T follicular helper cell (primary cell): ENCODE results near the gene GYPC.
"Not testable (repeated sequence)": the region's sequence is repeated elsewhere in the genome, so short reads cannot be mapped to it uniquely, and the experiment has no call there.

Source experiments
- DNase-seq: peaks from one replicate; pipeline ENCODE4 v3.0.0-alpha.2; 2020; ENCODE audit warnings: low read depth

The GYPC gene

DNA sequence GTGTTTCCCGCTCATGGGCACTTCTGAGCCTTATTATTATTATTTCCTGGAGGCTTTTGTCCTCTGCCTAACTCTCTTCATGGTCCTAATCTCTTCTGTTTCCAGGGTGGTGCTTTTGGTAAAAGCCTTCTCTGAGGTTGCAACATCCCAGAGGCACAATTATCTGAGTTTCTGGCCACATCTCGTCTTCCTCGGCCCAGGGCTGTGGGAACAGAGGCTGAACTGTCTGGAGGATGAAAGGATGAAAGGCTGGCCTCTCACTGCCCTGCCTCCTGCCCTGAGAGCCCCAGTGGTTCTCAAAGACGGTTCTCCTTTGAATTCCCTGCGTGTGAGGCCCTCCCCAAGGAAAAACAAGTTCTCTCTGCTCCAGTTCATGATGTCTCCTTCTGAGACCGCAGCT, 13.8 kb downstream of the GYPC start:
- DNase-seq: no peak

DNA sequence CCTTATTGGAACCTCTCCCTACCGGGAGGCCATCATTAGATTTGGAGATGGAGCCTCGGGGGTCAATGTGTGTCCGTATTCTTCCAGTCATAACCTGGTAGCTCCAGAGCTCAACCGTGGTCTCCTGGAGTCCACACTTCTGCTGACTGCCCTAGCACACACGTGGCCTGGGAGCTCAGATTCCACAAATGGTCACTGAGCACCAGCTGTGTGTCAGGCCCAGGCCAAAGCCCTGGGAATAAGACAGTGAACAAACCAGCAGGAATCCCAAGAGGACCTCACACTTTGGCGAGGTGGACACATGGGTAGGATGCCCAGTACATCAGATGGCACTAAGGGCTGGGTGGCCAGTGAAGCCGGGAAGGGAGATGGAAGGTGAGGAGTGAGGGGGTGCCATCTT, 15.5 kb downstream of the GYPC start:
- DNase-seq: no peak

DNA sequence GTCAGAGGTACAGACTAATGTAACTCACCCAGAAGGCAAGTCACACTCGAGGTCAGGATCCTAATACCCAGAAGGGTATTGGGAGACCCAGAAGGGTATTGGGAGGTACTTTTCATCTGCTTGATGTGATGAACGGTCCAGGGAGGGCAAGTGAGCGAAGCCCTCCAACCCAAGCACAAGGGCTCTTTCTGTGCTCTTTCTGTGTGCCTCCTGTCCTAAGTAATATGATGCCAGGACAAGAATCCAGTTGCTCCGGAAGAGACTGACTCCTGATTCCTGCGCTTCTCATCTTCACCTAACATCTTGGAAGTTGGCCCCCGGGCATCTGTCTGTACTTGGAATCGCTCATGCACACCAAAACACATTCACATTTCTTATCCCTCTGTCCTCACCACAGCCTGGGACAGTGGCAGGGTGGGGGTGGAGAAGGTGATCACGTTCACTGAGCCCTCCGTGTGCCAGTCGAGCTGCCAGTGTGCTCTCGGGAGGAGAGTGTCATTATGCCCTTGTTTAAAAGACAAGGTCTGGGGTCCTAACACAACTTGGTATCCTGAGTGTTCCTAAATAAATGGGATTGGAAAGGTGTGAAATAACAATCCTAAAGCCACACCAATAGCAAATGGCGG, 17.1 kb downstream of the GYPC start:
- DNase-seq: no peak

DNA sequence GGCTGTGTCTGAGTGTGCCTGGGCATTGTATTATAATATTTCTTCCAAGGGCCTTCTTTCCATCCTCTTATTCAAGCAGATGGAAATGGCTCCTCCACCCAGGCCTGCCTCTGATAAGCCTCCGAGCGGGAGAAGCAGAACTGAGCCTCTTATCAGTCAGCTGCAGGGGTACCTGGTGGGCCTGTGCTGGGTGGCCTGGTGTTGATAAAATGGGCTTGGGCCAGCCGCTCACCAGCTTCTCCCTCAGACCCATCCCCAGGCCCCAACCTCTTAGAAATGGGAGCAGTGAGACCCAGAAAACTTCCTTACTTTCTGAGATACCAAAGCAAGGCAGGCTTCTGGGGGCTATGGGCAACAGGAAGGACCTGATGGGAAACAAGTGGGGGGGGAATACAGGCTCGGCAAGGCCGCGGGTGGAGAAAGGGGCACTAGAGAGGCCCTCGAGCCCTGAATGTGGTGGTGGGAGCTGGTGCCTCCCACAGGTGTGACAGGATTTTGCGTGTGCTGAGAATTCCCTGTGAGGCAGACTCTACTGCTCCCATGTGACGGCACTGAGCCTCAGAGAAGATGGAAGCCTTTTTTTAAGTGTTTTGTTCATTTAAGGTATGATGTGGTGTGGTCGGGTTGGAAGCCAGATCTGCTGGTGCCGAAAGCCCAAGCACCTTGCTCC, 18.3 kb downstream of the GYPC start:
- no peak for DNase-seq

DNA sequence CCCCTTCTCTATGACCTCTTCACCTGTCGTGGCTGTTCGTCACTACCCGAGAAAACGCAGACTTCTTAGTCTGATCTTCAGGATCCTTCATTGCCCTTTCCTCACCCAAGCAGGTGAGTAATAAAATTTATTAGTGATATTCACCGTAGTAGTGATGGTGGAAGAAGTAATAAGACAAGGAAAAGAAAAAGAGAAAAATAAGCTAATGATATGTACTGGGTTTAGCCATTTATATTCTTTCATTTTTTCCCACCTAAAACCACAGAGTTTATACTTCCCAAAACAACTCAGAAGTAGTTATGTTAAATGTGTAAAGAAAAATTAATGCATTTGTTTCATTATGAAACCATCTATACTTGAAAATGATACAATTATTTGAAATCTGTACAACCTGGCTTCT, 19.7 kb downstream of the GYPC start:
- no peak for DNase-seq

DNA sequence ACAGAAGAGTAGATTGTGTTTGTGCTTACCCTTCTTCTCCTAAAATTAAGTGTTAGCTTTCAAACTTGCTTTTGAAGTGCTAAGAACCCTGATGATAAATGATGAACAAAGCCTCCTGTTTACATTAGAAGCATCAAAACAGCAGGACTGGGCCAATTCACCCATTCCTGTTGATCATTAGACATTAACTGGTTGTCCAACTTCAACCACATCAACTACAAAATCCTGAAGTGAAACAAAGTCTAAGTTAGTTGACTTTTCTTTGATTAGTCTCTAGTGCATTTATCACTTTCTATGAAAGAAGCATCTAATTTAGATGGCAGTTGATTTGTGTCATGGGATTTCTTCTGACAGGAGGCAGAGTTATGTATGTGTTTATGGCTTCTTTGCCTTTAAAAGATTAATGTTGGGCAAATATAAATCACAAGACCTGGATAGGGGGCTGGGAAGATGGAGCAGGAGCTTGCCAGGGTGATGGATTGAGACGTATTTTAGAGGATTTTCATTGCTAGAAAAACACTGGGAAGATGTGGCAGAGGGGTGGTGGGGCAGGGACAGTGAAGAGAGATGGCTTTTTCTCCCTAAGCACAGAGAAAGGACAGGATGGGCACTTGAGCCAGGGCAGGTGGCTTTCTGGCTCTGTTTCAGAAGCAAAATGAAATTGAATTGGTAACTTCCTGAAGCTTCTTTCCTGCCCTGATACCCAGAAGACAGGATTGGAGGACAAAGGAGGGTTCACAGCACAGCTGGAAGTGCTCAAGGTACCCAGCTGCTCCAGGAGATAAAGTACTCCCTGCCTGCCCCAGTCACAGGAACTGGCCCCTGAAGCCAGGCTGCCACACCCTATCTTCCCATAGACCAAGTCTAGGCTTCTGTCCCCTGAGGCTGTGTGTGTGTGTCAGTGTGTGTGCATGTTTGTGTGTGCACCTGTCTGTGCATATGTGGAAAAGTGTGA, 20.5 kb downstream of the GYPC start:
- no peak for DNase-seq

DNA sequence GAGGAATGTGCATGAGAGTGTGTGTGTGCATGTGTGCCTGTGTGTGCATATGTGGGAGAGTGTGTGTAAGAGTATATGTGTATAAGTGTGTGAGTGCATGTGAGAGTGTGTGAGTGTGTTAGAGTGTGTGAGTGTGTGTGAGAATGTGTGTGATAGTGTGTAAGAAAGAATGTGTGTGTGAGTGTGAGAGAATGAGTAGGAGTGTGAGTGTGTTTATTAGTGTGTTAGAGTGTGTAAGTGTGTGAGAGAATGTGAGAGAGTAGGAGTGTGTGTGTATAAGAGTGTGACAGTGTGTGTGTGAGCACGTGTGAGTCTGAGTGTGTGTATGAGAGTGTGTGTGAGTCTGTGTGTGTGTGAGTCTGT, 21.2 kb downstream of the GYPC start:
- no peak for DNase-seq

DNA sequence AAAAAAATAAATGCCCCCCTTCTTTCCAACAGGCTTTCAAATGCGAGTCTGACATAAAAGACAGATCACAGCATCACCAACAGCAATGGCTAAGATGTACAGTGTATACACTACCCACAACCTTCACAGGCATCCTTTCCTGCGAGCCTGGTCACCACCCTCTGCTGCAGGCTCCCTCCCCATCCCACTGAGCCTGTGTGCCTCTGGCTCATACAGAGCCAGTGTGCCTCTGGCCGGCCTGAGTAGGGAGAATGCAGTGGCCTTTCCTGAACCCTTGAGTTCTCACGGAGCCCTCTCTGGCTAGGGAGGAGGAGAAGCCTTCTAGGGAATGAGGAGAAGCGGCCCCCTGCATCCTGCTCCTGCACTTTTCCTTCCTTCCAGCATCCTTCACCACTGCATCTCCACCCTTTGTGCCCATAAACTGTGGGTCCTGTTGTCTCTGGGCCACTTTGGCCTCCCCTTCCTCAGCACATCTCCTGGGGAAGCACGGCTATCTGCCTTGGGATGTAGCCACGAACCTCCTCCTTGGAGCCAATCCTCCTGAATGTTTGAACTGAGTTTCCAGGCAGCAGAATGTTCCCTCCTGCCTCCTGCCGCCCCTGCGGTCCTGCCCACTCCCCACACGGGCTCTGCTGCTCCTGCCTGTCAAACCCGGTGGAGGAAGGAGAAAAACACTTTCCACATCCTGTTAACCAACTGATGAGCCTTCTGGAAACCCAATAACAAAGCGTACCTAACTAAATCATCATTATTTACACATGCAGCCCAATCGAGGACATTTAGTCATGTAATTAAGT, 22.5 kb downstream of the GYPC start:
- no peak for DNase-seq

DNA sequence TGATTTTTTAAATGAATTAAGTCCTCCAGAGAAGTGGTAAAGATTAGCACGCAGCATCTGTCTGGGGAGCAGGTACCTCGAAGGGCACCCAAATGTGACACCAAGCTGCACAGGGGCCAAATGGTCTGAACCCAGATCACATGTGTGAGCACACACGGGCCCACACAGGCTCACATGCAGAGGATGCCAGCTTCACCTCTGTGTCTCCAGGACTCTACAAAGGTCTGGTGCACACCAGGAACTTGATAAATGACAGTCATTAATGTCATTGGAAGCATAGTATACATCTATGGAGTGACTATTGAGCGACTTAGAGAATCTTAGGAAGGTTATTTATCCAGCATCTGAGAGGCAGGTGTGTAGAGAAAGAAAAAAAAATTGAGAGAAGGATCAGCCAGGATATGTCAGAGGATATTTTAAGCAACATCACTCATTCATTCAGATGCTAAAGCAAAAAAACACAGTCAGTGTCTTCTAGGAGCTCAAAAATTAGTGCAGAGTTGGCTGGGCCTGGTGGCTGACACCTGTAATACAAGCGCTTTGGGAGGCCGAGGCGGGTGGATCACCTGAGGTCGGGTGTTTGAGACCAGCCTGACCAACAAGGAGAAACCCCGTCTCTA, 23.2 kb downstream of the GYPC start:
- DNase-seq: no peak

DNA sequence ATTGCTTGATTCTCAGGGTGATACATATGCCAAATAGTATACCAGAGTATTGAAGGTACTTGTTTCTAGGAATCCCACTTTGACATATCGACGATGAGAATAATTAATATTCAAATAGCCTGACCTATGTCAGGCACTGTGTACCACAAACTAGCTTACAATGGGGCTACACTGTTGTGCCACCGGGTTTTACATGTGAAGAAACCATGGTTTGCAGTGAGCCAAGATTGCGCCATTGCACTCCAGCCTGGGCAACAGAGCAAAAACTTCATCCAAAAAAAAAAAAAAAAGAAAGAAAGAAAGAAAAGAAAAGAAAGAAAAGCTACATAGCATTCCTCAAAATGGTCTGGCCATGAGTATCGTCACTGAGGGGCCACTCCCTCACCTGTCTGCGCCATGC, 25.5 kb downstream of the GYPC start:
- no peak for DNase-seq

DNA sequence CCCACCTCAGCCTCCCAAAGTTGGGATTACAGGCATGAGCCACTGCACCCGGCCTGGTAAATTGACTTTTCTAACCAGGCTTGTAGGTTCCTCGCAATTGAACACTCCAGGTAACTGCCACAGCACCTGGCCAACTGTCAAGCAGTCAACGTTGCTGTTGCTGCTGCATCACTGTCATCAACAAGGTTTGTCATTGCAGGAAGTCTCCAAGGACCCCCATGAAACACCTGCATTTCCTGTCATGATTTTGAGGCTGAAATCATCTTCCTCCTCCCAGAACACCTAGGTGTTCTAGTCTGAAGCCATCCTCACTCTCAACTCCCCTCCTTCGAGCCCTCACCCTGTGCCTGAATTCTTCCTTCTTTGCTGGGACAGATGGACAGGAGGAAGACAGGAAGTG, 29.7 kb downstream of the GYPC start:
- no peak for DNase-seq

DNA sequence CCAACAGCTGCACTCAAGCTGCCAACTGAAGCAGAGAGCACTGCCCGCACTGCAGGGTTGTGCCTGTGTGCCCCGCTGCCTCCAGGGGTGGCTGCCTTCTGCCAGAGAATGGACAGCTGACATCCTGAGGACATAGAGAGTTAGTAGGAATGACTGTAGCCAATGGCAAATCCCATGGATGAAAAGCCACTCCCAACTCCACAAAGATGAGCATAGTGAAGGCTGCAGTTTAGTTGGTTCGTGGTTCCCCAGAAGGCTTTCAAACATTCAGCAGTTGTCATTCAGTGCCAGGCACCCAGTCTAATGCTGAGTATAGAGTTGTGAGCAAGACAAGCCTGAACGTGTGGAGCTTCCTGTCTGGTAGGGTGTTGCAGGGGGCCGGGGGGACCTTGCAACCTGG, 30.3 kb downstream of the GYPC start:
- no peak for DNase-seq

DNA sequence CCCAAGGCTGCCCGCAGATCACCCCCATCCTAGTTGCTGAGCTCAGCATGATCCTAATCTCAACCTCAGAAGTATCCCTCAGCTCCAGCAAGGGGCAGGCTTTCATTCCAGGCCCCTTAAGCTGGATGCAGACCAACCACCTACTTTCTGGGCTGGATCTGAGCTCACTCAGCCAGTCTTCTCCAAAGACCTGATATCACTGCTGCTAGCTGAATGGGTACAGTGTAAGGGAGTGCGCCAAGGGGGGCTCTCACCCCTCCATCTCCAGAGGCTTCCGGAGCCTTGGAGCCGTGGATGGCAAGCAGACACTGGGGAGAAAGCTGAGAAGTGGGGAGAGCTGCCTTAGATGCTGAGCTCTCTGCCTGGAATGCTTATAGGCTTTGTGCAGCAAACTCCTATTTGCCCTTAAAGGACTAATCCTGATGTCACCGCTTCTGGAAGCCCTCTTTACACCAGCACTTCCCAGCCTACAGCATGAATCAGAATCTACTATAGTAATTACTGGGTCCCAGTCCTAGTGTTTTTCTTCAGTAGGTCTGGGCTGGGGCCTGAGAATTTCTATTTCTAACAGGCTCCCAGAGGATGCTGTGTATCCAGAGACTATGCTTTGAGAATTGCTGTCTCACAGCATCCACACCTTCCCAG, 31.0 kb downstream of the GYPC start:
- DNase-seq: no peak

DNA sequence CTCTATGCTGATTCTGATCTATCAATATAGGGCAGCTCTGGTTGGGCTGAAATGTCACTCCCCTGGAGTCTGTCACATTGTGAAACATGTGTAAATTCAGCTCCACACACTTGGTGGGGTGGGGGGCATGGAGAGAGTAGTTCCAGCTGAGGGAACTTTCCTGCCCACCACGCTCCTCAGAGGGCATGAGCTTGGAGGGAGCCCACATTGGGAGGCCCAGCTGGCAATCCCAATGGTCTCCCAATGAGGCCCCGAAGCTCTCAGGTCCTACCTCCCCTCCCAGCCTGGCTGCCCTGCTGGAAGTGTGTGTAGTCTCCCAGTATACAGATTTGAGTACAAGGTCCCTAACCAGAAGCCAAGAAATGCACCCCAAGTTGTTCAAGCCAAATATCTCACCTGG, 31.5 kb downstream of the GYPC start:
- DNase-seq: no peak

DNA sequence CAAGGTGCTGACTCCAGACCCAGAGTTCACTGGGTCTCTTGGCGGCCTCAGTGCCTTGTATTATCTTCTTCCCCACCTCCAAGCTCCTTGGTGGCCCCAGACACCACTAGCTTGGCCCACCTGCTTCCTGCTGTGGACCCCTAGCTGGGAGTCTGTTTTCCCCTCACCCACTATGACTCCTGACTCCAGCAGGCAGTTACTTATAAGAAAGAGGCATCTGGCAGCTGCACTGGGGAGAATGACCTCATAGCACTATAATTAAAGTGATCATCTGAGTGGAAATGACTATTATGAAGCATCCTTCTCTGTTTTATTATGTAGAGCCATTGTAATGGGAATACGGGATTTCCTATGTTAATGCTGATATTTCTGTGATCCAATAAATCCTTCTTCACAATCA, 32.6 kb downstream of the GYPC start:
- DNase-seq: not testable (repeated sequence)

DNA sequence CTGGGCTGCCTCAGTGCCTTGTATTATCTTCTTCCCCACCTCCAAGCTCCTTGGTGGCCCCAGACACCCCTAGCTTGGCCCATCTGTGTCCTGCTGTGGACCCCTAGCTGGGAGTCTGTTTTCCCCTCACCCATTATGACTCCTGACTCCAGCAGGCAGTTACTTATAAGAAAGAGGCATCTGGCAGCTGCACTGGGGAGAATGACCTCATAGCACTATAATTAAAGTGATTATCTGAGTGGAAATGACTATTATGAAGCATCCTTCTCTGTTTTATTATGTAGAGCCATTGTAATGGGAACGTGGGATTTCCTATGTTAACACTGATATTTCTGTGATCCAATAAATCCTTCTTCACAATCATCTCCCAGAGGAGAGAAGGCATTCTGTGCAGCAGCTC, 36.3 kb downstream of the GYPC start:
- not testable (repeated sequence) for DNase-seq

DNA sequence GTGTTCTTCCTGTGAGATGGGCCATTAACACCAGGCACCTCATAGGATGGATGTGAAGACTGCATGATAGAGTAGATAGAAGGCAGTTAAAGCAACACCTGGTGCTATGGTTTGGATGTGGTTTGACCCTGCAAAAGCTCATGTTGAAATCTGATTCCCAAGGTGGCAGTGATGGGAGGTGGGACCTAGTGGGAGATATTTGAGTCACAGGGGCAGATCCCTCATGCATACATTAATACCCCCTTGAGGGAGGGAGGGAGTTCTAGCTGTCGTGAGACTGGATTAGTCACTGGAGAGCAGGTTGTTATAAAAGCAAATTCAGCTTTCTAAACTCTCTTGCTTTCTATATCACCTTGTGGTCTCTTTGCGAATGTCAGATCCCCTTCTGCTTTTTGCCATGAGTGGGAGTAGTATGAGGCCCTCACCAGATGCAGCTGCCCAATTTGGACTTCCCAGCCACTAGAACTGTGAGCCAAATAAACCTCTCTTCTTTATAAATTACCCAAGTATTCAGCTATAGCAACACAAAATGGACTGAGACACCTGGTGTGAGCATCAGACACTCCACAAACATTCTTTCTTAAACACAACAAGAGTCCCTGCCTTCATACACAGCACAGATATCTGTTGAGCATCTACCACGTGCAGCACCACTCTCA, 37.1 kb downstream of the GYPC start:
- not testable (repeated sequence) for DNase-seq

DNA sequence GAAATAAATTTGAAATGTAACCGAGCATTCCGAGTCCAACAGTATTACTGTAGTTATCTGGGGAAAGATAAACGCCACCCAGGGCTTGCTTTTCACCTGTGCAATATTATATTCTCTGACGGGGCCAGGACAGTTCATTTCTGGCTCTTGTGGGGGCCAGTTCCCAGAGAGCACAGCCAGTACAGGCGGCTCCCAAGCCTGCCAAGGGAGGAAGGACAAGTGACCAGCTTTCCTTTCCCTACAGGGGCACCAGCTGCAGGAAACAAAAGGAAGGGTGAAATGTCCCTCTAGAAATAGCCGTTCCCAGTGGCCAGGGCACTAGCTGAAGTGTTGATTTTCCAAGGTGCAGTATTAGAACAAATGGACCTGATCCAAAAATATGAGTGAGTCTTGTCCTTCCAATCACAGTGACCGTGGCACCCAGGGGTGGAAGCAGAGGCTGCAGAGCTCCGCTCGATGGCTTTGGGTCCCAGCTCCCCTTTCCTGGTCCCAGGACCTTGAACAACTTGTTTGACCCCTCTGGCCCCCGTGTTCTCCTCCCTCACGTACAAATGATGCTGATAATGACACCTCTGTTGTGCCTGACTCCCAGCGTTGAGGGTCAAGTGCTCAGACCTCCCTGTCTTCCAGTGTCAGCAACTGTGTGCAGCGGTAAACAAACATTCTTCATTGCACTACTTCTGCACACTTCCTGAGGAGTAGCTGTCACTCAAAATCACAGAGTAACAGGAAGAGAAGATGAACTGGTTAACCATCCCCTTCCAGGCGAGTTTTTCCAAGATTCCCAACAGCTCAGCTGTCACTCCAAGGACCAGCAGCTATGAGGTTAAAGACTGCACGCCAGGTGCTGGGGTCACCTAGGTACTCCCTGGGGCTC, 40.9 kb downstream of the GYPC start:
- no peak for DNase-seq

DNA sequence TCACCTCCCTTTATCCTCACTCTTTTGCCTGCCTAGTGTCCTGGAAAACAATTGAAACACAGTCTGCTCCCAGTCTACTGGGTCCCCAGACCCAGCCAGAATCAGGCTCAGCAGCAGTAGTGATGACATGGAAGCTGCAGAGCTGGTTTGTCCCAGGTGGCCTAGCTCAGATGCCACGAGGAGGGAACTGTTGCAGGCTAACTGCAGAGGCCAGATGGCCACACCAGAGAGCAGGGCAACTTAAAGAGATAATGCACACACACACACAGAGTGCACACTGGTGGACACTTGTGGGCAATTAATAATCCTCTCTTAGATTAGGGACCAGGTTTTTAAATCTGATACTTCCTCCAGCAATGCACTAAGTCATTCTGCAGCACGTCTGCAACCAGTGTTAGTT, 42.4 kb downstream of the GYPC start:
- DNase-seq: no peak

DNA sequence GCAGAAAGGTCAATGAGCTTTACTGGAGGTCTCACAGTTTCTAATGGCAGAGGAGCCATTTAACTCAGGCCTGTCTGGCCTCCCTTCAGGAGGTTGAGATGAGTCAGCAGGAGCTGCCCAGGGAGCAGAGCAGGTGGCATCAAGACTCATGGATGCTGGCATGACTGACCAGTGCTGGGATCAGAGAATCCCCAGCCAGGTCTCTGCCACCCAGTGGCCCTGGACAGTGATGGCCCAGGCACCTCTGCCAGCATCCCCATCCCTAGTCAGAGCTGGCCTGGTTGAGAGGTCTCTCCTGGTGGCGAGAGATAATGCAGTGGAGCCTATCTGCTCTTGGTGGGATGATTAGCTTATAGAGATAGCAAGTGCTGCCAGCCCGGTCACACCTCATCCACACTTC, 43.1 kb downstream of the GYPC start:
- DNase-seq: no peak
